ENCODE data around the gene NNT. TPM values are rescaled to one million over a fixed set of nuclear protein-coding genes. Genes with fewer than 3 reads are reported as not detected.
"Not testable (repeated sequence)": the region's sequence is repeated elsewhere in the genome, so short reads cannot be mapped to it uniquely, and the experiment has no call there.

NNT gene
- total RNA-seq, 1 donor from 2014 or later, result 56.3 TPM

GRCh38 chr5:43664501-43665040 lies 61.6 kb downstream of the NNT start:
- Mint-ChIP-seq H3K27ac (no peak overlapping the region), H3K27me3 (ENCODE audit: insufficient read depth, low read depth) (peaks cover 2% of the 10 kb centered on the region), H3K9me3 (peaks cover 7% of the 10 kb centered on the region), H3K4me1 (no peaks in the 10 kb centered on the region), H3K4me3 (no peak overlapping the region), H3K36me3 (peaks cover 17% of the 10 kb centered on the region)
- Histone ChIP-seq H3K79me2 (ENCODE audit: low read depth) (no peaks in the 10 kb centered on the region), H3K4me3 (no peak overlapping the region), H3K36me3 (no peaks in the 10 kb centered on the region), H3K4me1 (no peaks in the 10 kb centered on the region), H3K27me3 (no peaks in the 10 kb centered on the region), H3K9me3 (ENCODE audit: low read depth) (no peaks in the 10 kb centered on the region), H3K4me2 (no peak overlapping the region), H4K20me1 (ENCODE audit: low read depth) (no peaks in the 10 kb centered on the region), H3K9ac (no peak overlapping the region), H3F3A (ENCODE audit: low read depth) (no peaks in the 10 kb centered on the region), H2AFZ (replicated peaks) (no peak overlapping the region), H3K27ac (no peak overlapping the region)
- TF ChIP-seq CTCF (IDR thresholded peaks at IDR 0.05), result no peak
- no peak for TF ChIP-seq EZH2phosphoT487 (IDR thresholded peaks at IDR 0.05)
- DNase-seq (ENCODE audit: low spot score), result no peak

- H3K9ac ChIP-seq, result not testable (repeated sequence)
These were observed 62.8 kb downstream of the NNT start for GRCh38 chr5:43665749-43666148.

GRCh38 chr5:43666728-43667127 lies 63.7 kb downstream of the NNT start:
- not testable (repeated sequence) for H4K20me1 ChIP-seq (ENCODE audit: low read depth); H3K4me1 Mint-ChIP-seq; H3K27me3 Mint-ChIP-seq (ENCODE audit: insufficient read depth, low read depth); H3K4me2 ChIP-seq; H3F3A ChIP-seq (ENCODE audit: low read depth); H3K27ac ChIP-seq; H3K9ac ChIP-seq; H3K4me1 ChIP-seq; H2AFZ ChIP-seq (replicated peaks); H3K4me3 ChIP-seq; H3K4me3 Mint-ChIP-seq; H3K36me3 ChIP-seq; H3K27me3 ChIP-seq; H3K79me2 ChIP-seq (ENCODE audit: low read depth); H3K9me3 ChIP-seq (ENCODE audit: low read depth); H3K27ac Mint-ChIP-seq; DNase-seq (ENCODE audit: low spot score)
- H3K36me3 Mint-ChIP-seq, result peaks cover 21% of the 10 kb centered on the region
- peaks cover 12% of the 10 kb centered on the region for H3K9me3 Mint-ChIP-seq

More at GRCh38 chr5:43665749-43666148, 62.8 kb downstream of the NNT start:
- not testable (repeated sequence) for H2AFZ ChIP-seq (replicated peaks); H3K4me3 Mint-ChIP-seq; H3K27ac Mint-ChIP-seq; DNase-seq (ENCODE audit: low spot score); H3K36me3 ChIP-seq; H3K27me3 Mint-ChIP-seq (ENCODE audit: insufficient read depth, low read depth); H3K4me1 ChIP-seq; H3K27me3 ChIP-seq; H3K9me3 ChIP-seq (ENCODE audit: low read depth); H3F3A ChIP-seq (ENCODE audit: low read depth); H3K4me2 ChIP-seq; H3K27ac ChIP-seq; H3K4me1 Mint-ChIP-seq; H3K79me2 ChIP-seq (ENCODE audit: low read depth); H3K9me3 Mint-ChIP-seq; H3K4me3 ChIP-seq; H4K20me1 ChIP-seq (ENCODE audit: low read depth)
- peaks cover 18% of the 10 kb centered on the region for H3K36me3 Mint-ChIP-seq

- not testable (repeated sequence) for H3K79me2 ChIP-seq (ENCODE audit: low read depth); H4K20me1 ChIP-seq (ENCODE audit: low read depth); H3K27me3 ChIP-seq; H3K4me2 ChIP-seq; H3K9me3 ChIP-seq (ENCODE audit: low read depth); DNase-seq (ENCODE audit: low spot score); H2AFZ ChIP-seq (replicated peaks); H3K27me3 Mint-ChIP-seq (ENCODE audit: insufficient read depth, low read depth); H3K27ac ChIP-seq; H3K4me3 Mint-ChIP-seq; H3K4me3 ChIP-seq; H3K4me1 ChIP-seq; H3K4me1 Mint-ChIP-seq; H3K36me3 ChIP-seq; H3F3A ChIP-seq (ENCODE audit: low read depth); H3K27ac Mint-ChIP-seq; H3K9ac ChIP-seq
- Mint-ChIP-seq H3K9me3 (peaks cover 15% of the 10 kb centered on the region), H3K36me3 (peaks cover 22% of the 10 kb centered on the region)
These were observed 64.4 kb downstream of the NNT start for GRCh38 chr5:43667379-43667778.

GRCh38 chr5:43674536-43674935 lies 71.6 kb downstream of the NNT start:
- H3K27me3 ChIP-seq, result no peaks in the 10 kb centered on the region
- H3K4me3 Mint-ChIP-seq, result no peak overlapping the region

More at GRCh38 chr5:43674536-43674935, 71.6 kb downstream of the NNT start:
- Histone ChIP-seq H3K4me2 (no peak overlapping the region), H3K9ac (no peak overlapping the region), H3F3A (ENCODE audit: low read depth) (no peaks in the 10 kb centered on the region), H4K20me1 (ENCODE audit: low read depth) (no peaks in the 10 kb centered on the region), H3K4me3 (no peak overlapping the region), H2AFZ (replicated peaks) (no peak overlapping the region), H3K79me2 (ENCODE audit: low read depth) (no peaks in the 10 kb centered on the region), H3K9me3 (ENCODE audit: low read depth) (no peaks in the 10 kb centered on the region), H3K4me1 (no peaks in the 10 kb centered on the region), H3K36me3 (no peaks in the 10 kb centered on the region), H3K27ac (no peak overlapping the region)
- no peak for DNase-seq (ENCODE audit: low spot score)
- no peaks in the 10 kb centered on the region for H3K27me3 Mint-ChIP-seq (ENCODE audit: insufficient read depth, low read depth)
- TF ChIP-seq EZH2phosphoT487 (IDR thresholded peaks at IDR 0.05) (no peak), EZH2 (IDR thresholded peaks at IDR 0.05) (no peak), CTCF (IDR thresholded peaks at IDR 0.05) (no peak)
- H3K27ac Mint-ChIP-seq, result no peak overlapping the region
- H3K36me3 Mint-ChIP-seq, result peaks cover 18% of the 10 kb centered on the region
- peaks cover 8% of the 10 kb centered on the region for H3K9me3 Mint-ChIP-seq
- H3K4me1 Mint-ChIP-seq, result no peaks in the 10 kb centered on the region

Data from neural progenitor cell (in vitro differentiated cells).